HL-60 (cell line): ENCODE results near the gene ABAT.

Source experiments
- CTCF ChIP-seq: IDR thresholded peaks from one replicate; pipeline ENCODE4 v1.5.1; 2011; ENCODE audit warnings: low read length, control low read depth, inconsistent platforms; ENCODE audit not compliant: insufficient read depth
- GABPA ChIP-seq: IDR thresholded peaks from 2 replicates; pipeline ENCODE4 v1.6.1; 2012; ENCODE audit warnings: low read depth
- POLR2AphosphoS5 ChIP-seq: IDR thresholded peaks from 2 replicates; pipeline ENCODE4 v1.6.1; 2012; ENCODE audit warnings: low read depth
- REST ChIP-seq: IDR thresholded peaks from 2 replicates; pipeline ENCODE4 v1.6.1; 2012; ENCODE audit warnings: low read depth; ENCODE audit not compliant: insufficient replicate concordance
- SPI1 ChIP-seq: IDR thresholded peaks from 2 replicates; pipeline ENCODE4 v1.6.1; 2012; ENCODE audit warnings: low read depth, mild to moderate bottlenecking, borderline replicate concordance

GRCh38 chr16:8689686-8690085, 15.3 kb downstream of the ABAT start:
- TF ChIP-seq CTCF (no peak), POLR2AphosphoS5 (no peak), GABPA (no peak), SPI1 (no peak), REST (no peak)
